ENCODE data around the gene TTLL5. TPM values are rescaled to one million over a fixed set of nuclear protein-coding genes. Genes with fewer than 3 reads are reported as not detected.

The TTLL5 gene
- total and polyA plus RNA-seq, 2 of the 4 experiments (the other 2 are of a cell fraction), result 11.9 to 16.7 TPM

- Histone ChIP-seq H2BK120ac (ENCODE audit: low read depth, low read length) (no peak overlapping the region), H3K9me1 (ENCODE audit: insufficient read depth, low read length) (peaks cover 9% of the 10 kb centered on the region; the same call in 1 of the 2 replicates), H3K27me3 (ENCODE audit: control insufficient read depth, insufficient read depth, low read length) (no peaks in the 10 kb centered on the region), H4K5ac (ENCODE audit: low read depth, low read length) (no peak overlapping the region), H2BK15ac (ENCODE audit: low read depth, low read length) (no peak overlapping the region), H3K36me3 (ENCODE audit: control insufficient read depth, insufficient read depth, low read length) (no peaks in the 10 kb centered on the region), H3K18ac (ENCODE audit: low read depth, low read length) (no peak overlapping the region), H3K23ac (ENCODE audit: low read depth, low read length) (no peak overlapping the region), H4K20me1 (ENCODE audit: insufficient read depth, low read length) (no peaks in the 10 kb centered on the region), H4K91ac (ENCODE audit: insufficient read depth, low read depth, low read length) (no peak overlapping the region), H2BK5ac (ENCODE audit: low read depth, low read length, poor library complexity, severe bottlenecking) (no peak overlapping the region), H3K4me3 (ENCODE audit: insufficient read depth, low read depth, low read length) (no peak overlapping the region), H3K9me3 (ENCODE audit: control insufficient read depth, insufficient read depth, low read length) (no peaks in the 10 kb centered on the region), H2AK5ac (ENCODE audit: low read depth, low read length) (no peak overlapping the region), H3K56ac (ENCODE audit: extremely low read depth, insufficient read depth, low read length) (no peak overlapping the region), H3K9ac (ENCODE audit: low read depth, low read length) (no peak overlapping the region; the same call in 1 of the 2 replicates), H3K4ac (ENCODE audit: low read depth, low read length) (no peak overlapping the region), H4K8ac (ENCODE audit: low read depth in 2 of 2, low read length in 2 of 2) (no peak overlapping the region), H2AFZ (replicated peaks; ENCODE audit: low read length, poor library complexity) (no peak overlapping the region), H3K79me1 (ENCODE audit: low read depth in 1 of 2, low read length in 2 of 2) (0 out of 4 replicates have a peak, but pooled peaks cover 0 to 3% of the 10 kb centered on the region in 2 experiments), H3K14ac (replicated peaks; ENCODE audit: low read depth, low read length) (no peak overlapping the region), H3K4me2 (ENCODE audit: low read depth, low read length) (no peak overlapping the region), H2AK9ac (replicated peaks; ENCODE audit: low read depth, low read length, poor library complexity) (no peak overlapping the region), H2BK20ac (ENCODE audit: low read depth, low read length) (no peak overlapping the region), H3K27ac (ENCODE audit: insufficient read depth, low read length) (peak overlapping the region; percentile 41; the same call in 1 of the 2 replicates), H3K4me1 (ENCODE audit: control insufficient read depth, insufficient read depth, low read length) (peaks cover 17% of the 10 kb centered on the region)
- peak; percentile 71 for TF ChIP-seq MAFK (IDR thresholded peaks at IDR 0.05; ENCODE audit: low read depth, low read length)
- TF ChIP-seq CHD1 (IDR thresholded peaks at IDR 0.05; ENCODE audit: low read depth, low read length), result no peak
- 0 out of 2 replicates have a peak, but pooled peaks have one; percentile 10 for TF ChIP-seq CEBPB (IDR thresholded peaks at IDR 0.05; ENCODE audit: low read depth, low read length)
- no peak for TF ChIP-seq RFX5 (IDR thresholded peaks at IDR 0.05; ENCODE audit: low read depth, low read length)
- no peak for TF ChIP-seq USF2 (IDR thresholded peaks at IDR 0.05; ENCODE audit: low read depth, low read length)
- TF ChIP-seq RCOR1 (IDR thresholded peaks at IDR 0.05; ENCODE audit: insufficient replicate concordance, low read length), result no peak
- no peak for TF ChIP-seq CTCF (conservative IDR thresholded peaks at IDR 0.05; ENCODE audit: low read depth, low read length)
- TF ChIP-seq NFE2L2 (IDR thresholded peaks at IDR 0.05; ENCODE audit: low read depth, low read length), result peak; percentile 27; the same call in 1 of the 2 replicates
- TF ChIP-seq POLR2A (IDR thresholded peaks at IDR 0.05; ENCODE audit: low read depth, low read length), result no peak
- no peak for TF ChIP-seq BHLHE40 (IDR thresholded peaks at IDR 0.05; ENCODE audit: low read depth, low read length)
- 0 out of 2 replicates have a peak, but pooled peaks have one; percentile 30 for TF ChIP-seq FOS (IDR thresholded peaks at IDR 0.05; ENCODE audit: low read depth, low read length)
- no peak; the same call in 1 of the 2 replicates for TF ChIP-seq RAD21 (IDR thresholded peaks at IDR 0.05; ENCODE audit: low read length)
- TF ChIP-seq SMC3 (IDR thresholded peaks at IDR 0.05; ENCODE audit: low read depth, low read length), result no peak
- no peak for TF ChIP-seq MXI1 (IDR thresholded peaks at IDR 0.05; ENCODE audit: borderline replicate concordance, low read depth, low read length)
- TF ChIP-seq MAZ (IDR thresholded peaks at IDR 0.05; ENCODE audit: borderline replicate concordance, low read depth, low read length), result no peak
- no peak for TF ChIP-seq ELK1 (IDR thresholded peaks at IDR 0.05; ENCODE audit: borderline replicate concordance, low read depth, low read length)
- BruUV-seq (replicated peaks), result no TSS peak
- ChIA-PET CTCF (no interaction called here), POLR2A (ENCODE audit: unreplicated experiment) (no interaction called here)
- intact Hi-C loops (cut with micrococcal nuclease) (no loop called here), dilution Hi-C loops (cut with HindIII; ENCODE audit: low sequenced_read_pairs, unreplicated experiment) (no loop called here), in situ Hi-C loops (cut with MboI; ENCODE audit: low sequenced_read_pairs) (no loop called here)
- DNase-seq, result peak; percentile 97
- WGBS, 2 experiments (ENCODE audit: extremely low coverage in 2 of 2, insufficient read length in 1 of 2), result no CpG with 5 or more reads among the region's 1 CpG
- ATAC-seq (ENCODE audit: low read depth), result peak; percentile 66
Observed at GRCh38 chr14:75877292-75877691, 216.2 kb downstream of the TTLL5 start.
